Transverse colon (tissue), 4 donors: ENCODE results near the gene ELL3. TPM values are rescaled to one million over a fixed set of nuclear protein-coding genes. Genes with fewer than 3 reads are reported as not detected.

ENCODE experiments used
- DNase-seq: peaks from one replicate; pipeline ENCODE4 v3.0.0-alpha.2; 2019
- H3K27ac ChIP-seq, 4 donors: fragments of 200-600 bp; sonication (generic); 2 replicates each; pipeline ENCODE4 v1.5.1; 2016 to 2018; ENCODE audit warnings: inconsistent platforms in 4 of 4
- H3K27me3 ChIP-seq: fragments of 200-600 bp; sonication (generic); 2 replicates; pipeline ENCODE4 v1.5.1; 2017; ENCODE audit warnings: inconsistent platforms
- H3K36me3 ChIP-seq, 4 donors: fragments of 200-600 bp; sonication (generic); 2 replicates each; pipeline ENCODE4 v1.5.1; 2017 to 2019; ENCODE audit warnings: inconsistent platforms in 4 of 4
- H3K4me1 ChIP-seq, 4 donors: fragments of 200-600 bp; sonication (generic); 2 replicates each; pipeline ENCODE4 v1.5.1; 2017 to 2020; ENCODE audit warnings: inconsistent platforms in 4 of 4
- H3K4me3 ChIP-seq, 4 donors: fragments of 200-600 bp; sonication (generic); 1 replicate in 1 of 4; 2 replicates in 3 of 4; pipeline versions ENCODE4 v1.5.1 to v1.6.1; 2017 to 2019; ENCODE audit warnings: inconsistent platforms in 4 of 4
- H3K9me3 ChIP-seq, 2 donors: fragments of 200-600 bp; sonication (generic); 2 replicates each; pipeline ENCODE4 v1.5.1; 2017 to 2019; ENCODE audit warnings: inconsistent platforms in 2 of 2
- CTCF ChIP-seq, 5 experiments: fragments of 200-600 bp in 3 of 5; fragments of 450-650 bp in 2 of 5; sonication (generic) in 3 of 5; IDR thresholded peaks; 1 replicate in 2 of 5; 2 replicates in 3 of 5; pipeline ENCODE4 v1.5.1; 2016 to 2017; ENCODE audit warnings: antibody characterized with exemption in 5 of 5, inconsistent platforms in 3 of 5, mild to moderate bottlenecking in 2 of 5, moderate library complexity in 1 of 5
- EP300 ChIP-seq: sonication (generic); formaldehyde crosslinking; IDR thresholded peaks from one replicate; pipeline ENCODE4 v1.6.1; 2017; ENCODE audit warnings: antibody characterized with exemption, low read depth
- POLR2A ChIP-seq: fragments of 450-650 bp; IDR thresholded peaks from one replicate; pipeline ENCODE4 v1.6.1; 2016; ENCODE audit warnings: antibody characterized with exemption, mild to moderate bottlenecking, moderate library complexity
- POLR2AphosphoS5 ChIP-seq, 3 donors: sonication (generic); formaldehyde crosslinking; IDR thresholded peaks; one replicate each; pipeline ENCODE4 v1.6.1; 2016; ENCODE audit warnings: antibody characterized with exemption in 3 of 3
- WGBS, 2 donors: methylation state at CpG; one replicate each; pipeline ENCODE4 v1.1.5; 2018; ENCODE audit warnings: low coverage in 1 of 2; 5-methylcytosine and 5-hydroxymethylcytosine counted together
- in situ Hi-C, 4 donors: fragments of 200-750 bp; cut with MboI; loops; one replicate each; pipeline versions ENCODE4 v1.15.0 to v1.15.1; 2017; ENCODE audit warnings: low sequenced_read_pairs in 3 of 4, low pct_ligation_motif_present in 1 of 4, low pct_unique_long_range_greater_than_20kb in 1 of 4
- intact Hi-C: fragments of 100-400 bp; cut with DNase I; formaldehyde crosslinking; loops from one replicate; pipeline ENCODE4 v1.15.1; 2023; ENCODE audit warnings: low total_unique reads
- total RNA-seq, 4 donors: library from RNA; depleted of rRNA; stranded (reverse); fragments of >200 nt; gene quantifications; one replicate each; pipeline ENCODE4 v1.1.0, GENCODE V29; 2016

ELL3 gene
- total RNA-seq, 4 donors from 2014 or later, result 4.4 to 59.4 (median 32.6) TPM

DNA sequence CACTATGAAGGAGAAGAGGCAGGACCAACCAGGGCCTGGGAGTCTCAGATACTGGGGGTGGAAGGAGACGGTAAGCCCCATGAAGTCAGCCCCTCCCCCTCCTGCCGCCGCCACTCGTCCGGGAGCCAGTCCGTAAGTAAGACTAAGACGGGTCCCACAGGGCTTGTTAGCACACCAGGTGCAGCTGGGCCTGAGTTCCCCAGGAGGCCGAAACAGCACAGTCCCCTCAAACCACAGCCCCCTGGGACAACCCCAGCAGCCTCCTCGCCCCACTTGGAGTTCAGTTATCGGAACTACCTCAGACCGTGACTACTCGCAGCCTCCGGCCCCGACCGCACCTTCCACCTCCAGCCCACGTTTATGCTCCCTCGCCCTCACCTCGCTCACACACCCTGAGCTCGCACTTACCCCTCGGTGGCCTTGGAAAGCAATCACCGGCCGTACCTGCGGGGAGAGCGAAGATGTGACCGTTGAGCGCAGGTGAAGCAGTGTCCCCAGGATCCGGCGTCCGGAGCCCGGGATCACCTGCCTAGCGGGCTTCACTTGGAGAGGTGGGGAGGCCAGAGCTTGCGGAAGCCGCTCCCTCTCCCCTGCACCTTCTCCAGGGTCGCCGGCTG is 557 bp downstream of the ELL3 start:
- Histone ChIP-seq H3K9me3 (no peaks in the 10 kb centered on the region), H3K27me3 (no peaks in the 10 kb centered on the region), H3K27ac (peak overlapping the region; percentile 88 to 97 (median 92)), H3K36me3 (peaks cover 0 to 23% (median 11%) of the 10 kb centered on the region in 4 donors), H3K4me3 (peak overlapping the region; percentile 44 to 81 (median 72)), H3K4me1 (peaks cover 0 to 31% (median 17%) of the 10 kb centered on the region in 4 donors)
- peak; percentile 60 for DNase-seq
- in situ Hi-C loops, result loop anchor here in 1 of 4 donors (25.0 kb wide), 1 partner anchor 289 kb away; the partner anchor contains the start of gene TP53BP1
- 27% methylated on average over 35 of the region's 35 CpGs; no CpG with 5 or more reads in 1 of the 2 donors for WGBS, 2 donors
- no peak for TF ChIP-seq POLR2A
- TF ChIP-seq EP300, result no peak
- no peak for TF ChIP-seq POLR2AphosphoS5 (IDR thresholded peaks at IDR 0.05)
- no peak for TF ChIP-seq CTCF (IDR thresholded peaks at IDR 0.05)
- intact Hi-C loops, result no loop called here

DNA sequence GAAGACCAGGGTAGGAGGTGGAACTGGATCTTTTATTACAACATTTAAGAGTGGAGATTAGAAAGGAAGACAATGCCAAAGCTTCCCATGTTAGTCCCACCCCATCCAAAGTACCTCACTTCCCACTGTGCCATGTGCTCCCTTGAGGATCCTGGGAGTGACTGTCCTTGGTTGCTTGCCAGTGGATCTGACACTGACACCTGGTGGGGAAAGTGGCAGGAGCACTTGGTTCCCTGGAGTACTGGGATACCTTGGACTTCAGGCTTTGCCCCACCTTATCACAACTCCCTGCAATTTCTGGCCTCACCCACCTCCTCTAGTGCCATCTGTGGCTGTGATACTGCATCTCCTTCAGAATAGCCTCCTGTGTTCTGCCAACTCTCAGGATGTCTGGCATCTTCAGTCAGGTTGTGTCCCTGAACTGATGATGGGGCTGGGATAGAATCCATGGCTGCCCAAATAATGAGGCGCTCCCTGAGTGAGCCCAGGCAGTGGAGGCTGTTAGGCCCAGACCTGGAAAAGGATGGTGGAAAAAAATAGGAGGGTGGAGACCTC is 1.3 kb downstream of the ELL3 start:
- TF ChIP-seq POLR2A, result peak; percentile 77
- TF ChIP-seq EP300, result no peak
- TF ChIP-seq POLR2AphosphoS5 (IDR thresholded peaks at IDR 0.05), result peak; percentile 56 to 92 (median 82)
- TF ChIP-seq CTCF (IDR thresholded peaks at IDR 0.05), result peak; percentile 27 to 82 (median 52)
- Histone ChIP-seq H3K9me3 (no peaks in the 10 kb centered on the region), H3K36me3 (peaks cover 0 to 30% (median 14%) of the 10 kb centered on the region in 4 donors), H3K27me3 (no peaks in the 10 kb centered on the region), H3K4me3 (peak overlapping the region in 3 of 4 donors; percentile 44 to 81 (median 74)), H3K27ac (peak overlapping the region; percentile 88 to 97 (median 92)), H3K4me1 (peaks cover 0 to 33% (median 17%) of the 10 kb centered on the region in 4 donors)
- in situ Hi-C loops, result loop anchor here in 1 of 4 donors (25.0 kb wide), 1 partner anchor 288 kb away; the partner anchor contains the start of gene TP53BP1
- intact Hi-C loops, result no loop called here
- peak; percentile 89 for DNase-seq
- 42% methylated on average over 1 of the region's 1 CpG; no CpG with 5 or more reads in 1 of the 2 donors for WGBS, 2 donors

GRCh38 chr15:43774062-43774461 is 2.7 kb downstream of the ELL3 start:
- peak overlapping the region in 1 of 4 donors; percentile 94 for H3K27ac ChIP-seq
- no peaks in the 10 kb centered on the region for H3K27me3 ChIP-seq
- no peaks in the 10 kb centered on the region for H3K9me3 ChIP-seq
- H3K36me3 ChIP-seq, result peaks cover 0 to 39% (median 19%) of the 10 kb centered on the region in 4 donors
- TF ChIP-seq CTCF (IDR thresholded peaks at IDR 0.05) (no peak), POLR2AphosphoS5 (IDR thresholded peaks at IDR 0.05) (no peak), EP300 (no peak), POLR2A (no peak)
- H3K4me3 ChIP-seq, result no peak overlapping the region
- DNase-seq, result no peak
- in situ Hi-C loops, result no loop called here
- WGBS, 2 donors, result 81 to 83% methylated on average over 4 of the region's 4 CpGs
- peaks cover 0 to 33% (median 17%) of the 10 kb centered on the region in 4 donors for H3K4me1 ChIP-seq
- intact Hi-C loops, result no loop called here

DNA sequence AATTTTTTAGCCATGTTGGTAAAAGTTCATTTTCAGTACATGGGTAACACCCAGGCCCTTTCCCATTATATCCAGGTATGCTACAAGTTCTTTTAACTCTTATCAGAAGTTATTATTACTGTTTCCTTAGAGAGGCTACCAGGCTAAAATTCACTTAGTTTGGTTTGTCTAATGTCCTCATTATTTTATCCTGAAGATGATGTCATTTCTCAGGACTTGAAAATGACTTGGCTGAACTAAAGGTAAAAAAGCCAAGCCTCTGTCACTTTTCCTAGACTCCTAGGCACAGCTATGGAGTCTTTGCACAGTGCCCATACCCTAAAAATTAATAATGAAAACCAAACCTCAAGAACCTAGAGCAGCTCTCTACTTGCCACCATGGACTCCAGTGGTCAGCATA is 4.1 kb downstream of the ELL3 start:
- intact Hi-C loops, result no loop called here
- peaks cover 0 to 53% (median 25%) of the 10 kb centered on the region in 4 donors for H3K36me3 ChIP-seq

More for the DNA sequence above, 4.1 kb downstream of the ELL3 start:
- no peak for TF ChIP-seq POLR2AphosphoS5 (IDR thresholded peaks at IDR 0.05)
- no peak for TF ChIP-seq EP300
- no peak for TF ChIP-seq POLR2A
- no peak for TF ChIP-seq CTCF (IDR thresholded peaks at IDR 0.05)
- in situ Hi-C loops, result no loop called here
- H3K27me3 ChIP-seq, result no peaks in the 10 kb centered on the region
- no peaks in the 10 kb centered on the region for H3K9me3 ChIP-seq
- H3K27ac ChIP-seq, result peak overlapping the region in 1 of 4 donors; percentile 37
- H3K4me3 ChIP-seq, result no peak overlapping the region
- H3K4me1 ChIP-seq, result peaks cover 0 to 27% (median 10%) of the 10 kb centered on the region in 4 donors
- DNase-seq, result no peak
